Measurements from ENCODE around the gene BEGAIN. TPM values are rescaled to one million over a fixed set of nuclear protein-coding genes. Genes with fewer than 3 reads are reported as not detected.

BEGAIN gene
- total RNA-seq, 4 donors from 2014 or later, result 0.27 to 2.5 (median 0.37) TPM; not detected in 1

DNA sequence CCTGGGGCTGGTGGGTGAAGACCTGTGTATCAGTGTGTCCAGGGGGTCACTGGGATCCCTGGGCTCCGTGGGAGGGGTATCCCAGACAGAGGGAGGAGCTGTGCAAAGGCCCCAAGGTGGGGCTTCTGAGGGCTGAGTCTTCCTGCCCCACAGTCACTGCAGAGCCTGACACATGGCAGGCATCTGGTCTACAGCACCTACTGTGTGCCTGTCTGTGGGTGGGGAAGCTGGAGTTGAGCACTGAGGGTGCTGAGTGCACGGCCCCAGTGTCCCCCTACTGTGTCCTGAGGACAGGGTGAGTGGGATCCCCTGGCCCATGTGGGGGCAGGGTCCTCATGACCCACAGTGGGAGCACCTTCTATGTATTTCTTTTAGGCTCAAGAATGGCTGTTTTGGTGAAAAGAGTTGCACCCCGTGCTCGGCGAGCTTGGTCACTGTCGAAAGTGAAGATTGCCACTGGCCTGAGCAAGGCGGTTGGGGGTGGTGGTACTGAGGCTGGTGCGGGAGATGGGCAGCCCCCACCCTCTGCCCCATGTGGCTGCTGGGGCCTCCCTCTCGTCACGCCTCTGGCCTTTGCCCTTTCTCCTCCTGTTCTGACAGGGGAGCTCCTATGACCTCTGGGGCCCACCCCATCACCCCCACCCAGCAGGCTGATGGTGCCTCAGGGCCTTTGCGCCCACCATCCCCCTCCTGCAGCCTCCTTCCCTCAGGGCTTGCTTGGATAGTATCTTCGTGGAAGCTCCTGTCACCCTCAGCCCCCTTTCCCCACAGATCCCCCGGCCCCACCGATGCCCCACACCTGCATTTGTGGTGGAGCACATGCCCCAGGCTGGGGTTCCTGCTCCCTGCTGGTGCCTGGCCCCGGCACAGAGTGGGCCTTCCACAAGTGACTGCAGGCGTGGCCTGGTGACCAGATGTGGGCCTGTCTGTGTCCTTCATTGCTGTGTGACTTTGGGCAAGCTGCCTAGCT lies 55.8 kb downstream of the BEGAIN start:
- Histone ChIP-seq H3K9me3 (no peaks in the 10 kb centered on the region), H3K27me3 (no peaks in the 10 kb centered on the region), H3K36me3 (no peaks in the 10 kb centered on the region), H3K27ac (no peak overlapping the region), H3K4me1 (peaks cover 0 to 15% (median 11%) of the 10 kb centered on the region in 4 donors), H3K4me3 (no peak overlapping the region)
- DNase-seq, result no peak
- in situ Hi-C loops (cut with MboI; ENCODE audit: low pct_ligation_motif_present in 1 of 4, low pct_unique_long_range_greater_than_20kb in 1 of 4, low sequenced_read_pairs in 3 of 4) (no loop called here), intact Hi-C loops (cut with DNase I; ENCODE audit: low total_unique reads) (no loop called here)
- TF ChIP-seq POLR2A (IDR thresholded peaks at IDR 0.05) (no peak), EP300 (IDR thresholded peaks at IDR 0.05; ENCODE audit: low read depth) (no peak), POLR2AphosphoS5 (IDR thresholded peaks at IDR 0.05) (no peak)
- TF ChIP-seq, protein P1, sequence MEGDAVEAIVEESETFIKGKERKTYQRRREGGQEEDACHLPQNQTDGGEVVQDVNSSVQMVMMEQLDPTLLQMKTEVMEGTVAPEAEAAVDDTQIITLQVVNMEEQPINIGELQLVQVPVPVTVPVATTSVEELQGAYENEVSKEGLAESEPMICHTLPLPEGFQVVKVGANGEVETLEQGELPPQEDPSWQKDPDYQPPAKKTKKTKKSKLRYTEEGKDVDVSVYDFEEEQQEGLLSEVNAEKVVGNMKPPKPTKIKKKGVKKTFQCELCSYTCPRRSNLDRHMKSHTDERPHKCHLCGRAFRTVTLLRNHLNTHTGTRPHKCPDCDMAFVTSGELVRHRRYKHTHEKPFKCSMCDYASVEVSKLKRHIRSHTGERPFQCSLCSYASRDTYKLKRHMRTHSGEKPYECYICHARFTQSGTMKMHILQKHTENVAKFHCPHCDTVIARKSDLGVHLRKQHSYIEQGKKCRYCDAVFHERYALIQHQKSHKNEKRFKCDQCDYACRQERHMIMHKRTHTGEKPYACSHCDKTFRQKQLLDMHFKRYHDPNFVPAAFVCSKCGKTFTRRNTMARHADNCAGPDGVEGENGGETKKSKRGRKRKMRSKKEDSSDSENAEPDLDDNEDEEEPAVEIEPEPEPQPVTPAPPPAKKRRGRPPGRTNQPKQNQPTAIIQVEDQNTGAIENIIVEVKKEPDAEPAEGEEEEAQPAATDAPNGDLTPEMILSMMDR (IDR thresholded peaks at IDR 0.05), result no peak
- 88% methylated on average over 16 of the region's 16 CpGs; no CpG with 5 or more reads in 1 of the 2 donors for WGBS, 2 donors (ENCODE audit: low coverage in 1 of 2)

DNA sequence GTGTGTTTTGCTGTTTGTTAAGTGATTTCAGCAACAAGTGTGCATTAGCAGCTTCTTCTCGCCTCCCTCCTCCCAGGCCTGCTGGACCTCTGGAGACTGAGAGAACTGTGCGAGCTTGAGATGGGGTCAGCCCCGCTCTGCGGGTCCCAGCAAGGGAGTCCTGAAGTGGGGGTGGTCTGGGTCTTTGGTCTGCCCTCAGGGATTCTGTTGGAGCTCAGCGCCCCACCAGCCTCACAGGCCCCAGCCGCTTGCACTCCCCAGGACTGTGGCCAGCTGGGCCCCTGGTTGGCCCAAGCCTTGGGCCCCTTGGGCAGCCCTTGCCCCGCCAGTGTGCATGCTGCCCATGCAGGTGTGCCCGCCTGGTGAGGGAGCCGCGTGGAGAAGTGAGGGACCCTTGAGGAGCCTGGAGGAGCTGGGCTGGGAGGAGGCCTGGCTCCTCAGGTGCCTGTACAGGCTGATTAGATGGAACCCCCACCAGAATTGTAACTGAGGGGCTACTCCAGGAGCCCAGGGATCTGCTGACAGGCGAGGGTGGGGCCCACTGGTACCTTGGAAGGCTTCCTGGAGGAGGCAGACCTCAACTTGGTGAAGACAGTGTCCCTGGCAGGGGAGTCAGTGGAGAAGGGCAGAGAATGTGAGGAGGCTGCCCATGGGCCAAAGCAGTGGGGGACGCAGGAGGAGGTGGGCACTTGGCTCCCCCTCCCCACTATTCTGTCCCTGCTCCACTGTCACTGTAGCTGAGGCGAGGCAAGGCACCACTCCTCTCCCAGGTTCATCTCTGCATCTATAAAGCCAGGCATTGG lies 56.7 kb downstream of the BEGAIN start:
- WGBS, 2 donors (ENCODE audit: low coverage in 1 of 2), result 96% methylated on average over 13 of the region's 13 CpGs; no CpG with 5 or more reads in 1 of the 2 donors
- DNase-seq, result no peak
- H3K4me1 ChIP-seq, result peaks cover 0 to 15% (median 11%) of the 10 kb centered on the region in 4 donors
- H3K27ac ChIP-seq, result no peak overlapping the region
- TF ChIP-seq EP300 (IDR thresholded peaks at IDR 0.05; ENCODE audit: low read depth) (no peak), POLR2A (IDR thresholded peaks at IDR 0.05) (no peak), POLR2AphosphoS5 (IDR thresholded peaks at IDR 0.05) (no peak)
- TF ChIP-seq, protein P1 (IDR thresholded peaks at IDR 0.05), result no peak
- H3K27me3 ChIP-seq, result no peaks in the 10 kb centered on the region
- no peaks in the 10 kb centered on the region for H3K9me3 ChIP-seq
- H3K36me3 ChIP-seq, result no peaks in the 10 kb centered on the region
- in situ Hi-C loops (cut with MboI; ENCODE audit: low pct_ligation_motif_present in 1 of 4, low pct_unique_long_range_greater_than_20kb in 1 of 4, low sequenced_read_pairs in 3 of 4) (no loop called here), intact Hi-C loops (cut with DNase I; ENCODE audit: low total_unique reads) (no loop called here)
- no peak overlapping the region for H3K4me3 ChIP-seq

DNA sequence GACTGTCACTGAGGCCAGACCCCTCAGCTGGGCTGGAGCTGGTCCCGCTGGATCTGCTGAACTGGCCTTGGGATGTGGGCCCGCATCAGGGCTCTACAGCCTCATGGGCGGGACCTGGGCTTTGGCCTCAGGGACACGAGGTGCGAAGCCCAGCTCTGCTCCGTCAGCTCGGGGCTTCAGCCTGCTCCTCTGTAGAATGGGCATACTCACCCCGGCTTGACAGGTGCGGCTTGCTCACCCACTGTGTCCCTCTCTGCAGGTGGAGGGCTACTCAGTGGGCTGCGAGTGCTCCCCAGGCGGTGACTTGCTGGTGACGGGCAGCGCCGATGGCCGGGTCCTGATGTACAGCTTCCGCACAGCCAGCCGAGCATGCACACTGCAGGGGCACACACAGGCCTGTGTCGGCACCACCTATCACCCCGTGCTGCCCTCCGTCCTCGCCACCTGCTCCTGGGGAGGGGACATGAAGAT lies 57.6 kb downstream of the BEGAIN start:
- in situ Hi-C loops (cut with MboI; ENCODE audit: low pct_ligation_motif_present in 1 of 4, low pct_unique_long_range_greater_than_20kb in 1 of 4, low sequenced_read_pairs in 3 of 4), result loop anchor here in 1 of 4 donors (10.0 kb wide), 1 partner anchor 115 kb away; no protein-coding TSS in a partner anchor
- TF ChIP-seq POLR2A (IDR thresholded peaks at IDR 0.05), result no peak
- no peak for TF ChIP-seq EP300 (IDR thresholded peaks at IDR 0.05; ENCODE audit: low read depth)
- no peak for TF ChIP-seq POLR2AphosphoS5 (IDR thresholded peaks at IDR 0.05)
- peaks cover under 1 to 15% (median 11%) of the 10 kb centered on the region in 4 donors for H3K4me1 ChIP-seq
- intact Hi-C loops (cut with DNase I; ENCODE audit: low total_unique reads), result no loop called here
- no peak overlapping the region for H3K4me3 ChIP-seq
- no peaks in the 10 kb centered on the region for H3K27me3 ChIP-seq
- 99% methylated on average over 12 of the region's 21 CpGs; no CpG with 5 or more reads in 1 of the 2 donors for WGBS, 2 donors (ENCODE audit: low coverage in 1 of 2)
- H3K27ac ChIP-seq, result no peak overlapping the region
- H3K36me3 ChIP-seq, result no peaks in the 10 kb centered on the region
- DNase-seq, result no peak
- H3K9me3 ChIP-seq, result no peaks in the 10 kb centered on the region

DNA sequence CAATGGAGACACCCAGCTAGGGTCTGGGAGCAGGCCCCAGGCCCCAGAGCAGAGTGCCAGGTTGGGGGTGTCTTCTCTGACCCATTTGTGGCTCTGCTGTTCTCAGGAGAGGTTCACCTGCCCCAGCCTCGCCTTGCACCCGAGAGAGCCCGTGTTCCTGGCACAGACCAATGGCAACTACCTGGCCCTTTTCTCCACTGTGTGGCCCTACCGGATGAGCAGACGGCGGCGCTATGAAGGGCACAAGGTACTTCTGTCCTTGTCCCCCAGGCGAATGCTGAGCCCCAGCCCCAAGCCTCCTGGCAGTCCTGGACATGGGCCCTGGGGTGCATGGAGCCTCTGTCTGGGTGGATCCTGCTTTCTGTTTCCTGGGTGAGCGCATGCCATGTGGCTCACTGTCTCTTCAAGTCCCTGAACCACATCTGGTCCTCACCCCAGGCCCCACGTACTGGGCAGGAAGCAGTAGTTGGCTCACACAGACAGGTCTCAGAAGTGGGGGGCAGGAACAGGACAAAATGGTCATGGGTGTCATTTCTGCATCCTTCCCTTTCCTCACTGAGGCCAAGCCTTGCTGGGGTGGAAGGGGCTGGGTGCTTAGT lies 58.2 kb downstream of the BEGAIN start:
- DNase-seq, result no peak
- no peak for TF ChIP-seq EP300 (IDR thresholded peaks at IDR 0.05; ENCODE audit: low read depth)
- TF ChIP-seq POLR2AphosphoS5 (IDR thresholded peaks at IDR 0.05), result no peak
- no peak for TF ChIP-seq POLR2A (IDR thresholded peaks at IDR 0.05)
- TF ChIP-seq, protein P1 (IDR thresholded peaks at IDR 0.05), result no peak
- peaks cover 4 to 13% (median 11%) of the 10 kb centered on the region in 4 donors for H3K4me1 ChIP-seq
- intact Hi-C loops (cut with DNase I; ENCODE audit: low total_unique reads), result no loop called here
- no peaks in the 10 kb centered on the region for H3K27me3 ChIP-seq
- no peaks in the 10 kb centered on the region for H3K9me3 ChIP-seq
- 84 to 100% methylated on average over 1 to 10 of the region's 10 CpGs for WGBS, 2 donors (ENCODE audit: low coverage in 1 of 2)
- H3K27ac ChIP-seq, result no peak overlapping the region
- no peaks in the 10 kb centered on the region for H3K36me3 ChIP-seq
- in situ Hi-C loops (cut with MboI; ENCODE audit: low pct_ligation_motif_present in 1 of 4, low pct_unique_long_range_greater_than_20kb in 1 of 4, low sequenced_read_pairs in 3 of 4), result loop anchor here in 1 of 4 donors (10.0 kb wide), 1 partner anchor 116 kb away; no protein-coding TSS in a partner anchor
- no peak overlapping the region for H3K4me3 ChIP-seq
